C4-2B (cell line): ENCODE results near the gene PBX1.

Experiments
- ZFX ChIP-seq: fragments of 450-650 bp; IDR thresholded peaks from 2 replicates; pipeline ENCODE4 v1.6.1; 2017
- TF ChIP-seq, protein P1 (sequence below): fragments of 450-650 bp; conservative IDR thresholded peaks from 2 replicates; pipeline ENCODE4 v1.5.1; 2017; ENCODE audit warnings: mild to moderate bottlenecking

DNA sequence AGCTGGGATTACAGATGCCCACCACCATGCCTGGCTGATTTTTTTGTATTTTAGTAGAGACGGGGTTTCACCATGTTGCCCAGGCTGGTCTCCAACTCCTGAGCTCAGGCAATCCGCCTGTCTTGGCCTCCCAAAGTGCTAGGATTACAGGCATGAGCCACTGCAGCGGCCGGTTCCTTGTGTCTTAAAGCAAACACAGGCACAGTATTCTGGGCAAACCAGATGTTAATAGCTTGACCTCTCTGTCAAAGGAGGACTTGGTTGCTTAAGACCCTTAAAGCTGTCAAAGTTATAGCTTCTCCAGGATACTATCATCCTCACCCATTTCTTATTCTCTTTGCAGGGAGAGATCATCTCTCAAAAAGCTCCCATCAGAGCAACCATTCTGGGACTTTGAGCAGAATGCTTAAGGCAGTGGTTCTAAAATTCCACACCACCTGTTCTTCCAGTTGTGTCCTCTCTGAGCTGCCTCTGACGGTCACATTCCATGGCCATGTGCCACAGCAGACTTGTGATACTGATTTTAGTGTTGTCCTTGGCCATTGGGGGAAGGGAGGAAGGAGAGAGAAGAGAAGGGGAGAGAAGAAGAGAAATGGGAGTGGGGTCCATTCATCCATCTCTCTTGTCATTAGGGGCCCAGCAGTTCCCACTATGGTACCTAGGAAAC lies 81.8 kb downstream of the PBX1 start:
- TF ChIP-seq, protein P1, sequence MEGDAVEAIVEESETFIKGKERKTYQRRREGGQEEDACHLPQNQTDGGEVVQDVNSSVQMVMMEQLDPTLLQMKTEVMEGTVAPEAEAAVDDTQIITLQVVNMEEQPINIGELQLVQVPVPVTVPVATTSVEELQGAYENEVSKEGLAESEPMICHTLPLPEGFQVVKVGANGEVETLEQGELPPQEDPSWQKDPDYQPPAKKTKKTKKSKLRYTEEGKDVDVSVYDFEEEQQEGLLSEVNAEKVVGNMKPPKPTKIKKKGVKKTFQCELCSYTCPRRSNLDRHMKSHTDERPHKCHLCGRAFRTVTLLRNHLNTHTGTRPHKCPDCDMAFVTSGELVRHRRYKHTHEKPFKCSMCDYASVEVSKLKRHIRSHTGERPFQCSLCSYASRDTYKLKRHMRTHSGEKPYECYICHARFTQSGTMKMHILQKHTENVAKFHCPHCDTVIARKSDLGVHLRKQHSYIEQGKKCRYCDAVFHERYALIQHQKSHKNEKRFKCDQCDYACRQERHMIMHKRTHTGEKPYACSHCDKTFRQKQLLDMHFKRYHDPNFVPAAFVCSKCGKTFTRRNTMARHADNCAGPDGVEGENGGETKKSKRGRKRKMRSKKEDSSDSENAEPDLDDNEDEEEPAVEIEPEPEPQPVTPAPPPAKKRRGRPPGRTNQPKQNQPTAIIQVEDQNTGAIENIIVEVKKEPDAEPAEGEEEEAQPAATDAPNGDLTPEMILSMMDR, result no peak
- TF ChIP-seq ZFX, result no peak
